Cardiac fibroblast (primary cell): ENCODE results near the gene MEGF11.

ENCODE experiments used
- DNase-seq, 2 donors: peaks; one replicate each; pipeline versions ENCODE4 v3.0.0 to v3.0.0-alpha.2; 2010; ENCODE audit warnings: low read depth in 2 of 2
- H3K4me3 ChIP-seq, 2 donors: replicated peaks in 1 of 2; 1 replicate in 1 of 2; 2 replicates in 1 of 2; pipeline ENCODE4 v1.5.1; 2011; ENCODE audit warnings: low read depth in 2 of 2, low read length in 2 of 2, mild to moderate bottlenecking in 2 of 2, moderate library complexity in 1 of 2
- CTCF ChIP-seq: IDR thresholded peaks from one replicate; pipeline ENCODE4 v1.5.1; 2011; ENCODE audit warnings: low read depth, mild to moderate bottlenecking, low read length, inconsistent platforms

Gene MEGF11

GRCh38 chr15:66187271-66187670, 66.3 kb downstream of the MEGF11 start:
- TF ChIP-seq CTCF: no peak
- no peak overlapping the region for H3K4me3 ChIP-seq
- DNase-seq: peak in 1 of 2 donors; percentile 11

GRCh38 chr15:66186049-66186825, 67.3 kb downstream of the MEGF11 start:
- TF ChIP-seq CTCF: no peak
- DNase-seq: peak in 1 of 2 donors; percentile 42
- no peak overlapping the region for H3K4me3 ChIP-seq

- TF ChIP-seq CTCF: no peak
- no peak overlapping the region for H3K4me3 ChIP-seq
- peak; percentile 1 to 58 for DNase-seq
Observed at GRCh38 chr15:66184936-66185790, 68.4 kb downstream of the MEGF11 start.

GRCh38 chr15:66184492-66184891, 69.1 kb downstream of the MEGF11 start:
- no peak for DNase-seq
- no peak for TF ChIP-seq CTCF
- no peak overlapping the region for H3K4me3 ChIP-seq

GRCh38 chr15:66180531-66181097, 72.9 kb downstream of the MEGF11 start:
- TF ChIP-seq CTCF: no peak
- H3K4me3 ChIP-seq: no peak overlapping the region
- no peak for DNase-seq

- DNase-seq: no peak
Observed at GRCh38 chr15:66178531-66178910, 75.0 kb downstream of the MEGF11 start.

More at GRCh38 chr15:66178531-66178910, 75.0 kb downstream of the MEGF11 start:
- TF ChIP-seq CTCF: no peak
- no peak overlapping the region for H3K4me3 ChIP-seq
